Dendritic cell treated with granulocyte-macrophage colony-stimulating factor and Interleukin-4, amounts not matched to agents 40 ng/mL and 50 ng/mL, for 4 days (primary cell): Measurements from ENCODE around the gene C11orf52.

ENCODE experiments used
- H3K27ac Mint-ChIP-seq: one replicate; pipeline ENCODE4 v1.8.0; 2022; ENCODE audit warnings: mild to moderate bottlenecking, mixed read lengths
- H3K27me3 Mint-ChIP-seq: one replicate; pipeline ENCODE4 v1.8.0; 2022; ENCODE audit warnings: mild to moderate bottlenecking, mixed read lengths
- H3K36me3 Mint-ChIP-seq: one replicate; pipeline ENCODE4 v1.8.0; 2022; ENCODE audit warnings: low read depth, mixed read lengths
- H3K4me1 Mint-ChIP-seq: one replicate; pipeline ENCODE4 v1.8.0; 2022; ENCODE audit warnings: low read depth, mixed read lengths
- H3K4me3 Mint-ChIP-seq: one replicate; pipeline ENCODE4 v1.8.0; 2022; ENCODE audit warnings: mild to moderate bottlenecking, moderate library complexity, mixed read lengths
- H3K9me3 Mint-ChIP-seq: one replicate; pipeline ENCODE4 v1.8.0; 2022; ENCODE audit warnings: mixed read lengths
- intact Hi-C: fragments of 100-400 bp; cut with micrococcal nuclease; formaldehyde crosslinking; loops from one replicate; pipeline ENCODE4 v1.15.0; 2022

The C11orf52 gene

DNA sequence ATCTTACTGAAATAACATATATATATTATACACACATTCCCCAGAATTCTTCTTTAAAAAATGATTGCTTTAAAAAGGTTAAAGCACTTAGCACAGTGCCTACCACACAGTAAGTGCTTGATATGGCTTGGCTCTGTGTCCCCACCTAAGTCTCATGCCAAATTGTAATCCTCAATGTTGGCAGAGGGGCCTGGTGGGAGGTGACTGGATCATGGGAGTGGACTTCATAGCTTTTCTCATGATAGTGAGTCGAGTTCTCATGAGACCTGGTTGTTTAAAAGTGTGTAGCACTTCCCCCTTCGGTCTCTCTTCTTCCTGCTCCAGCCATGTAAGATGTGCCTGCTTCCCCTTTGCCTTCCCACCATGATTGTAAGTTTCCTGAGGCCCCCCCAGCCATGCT, 13.3 kb upstream of the C11orf52 start:
- intact Hi-C loops: no loop called here

DNA sequence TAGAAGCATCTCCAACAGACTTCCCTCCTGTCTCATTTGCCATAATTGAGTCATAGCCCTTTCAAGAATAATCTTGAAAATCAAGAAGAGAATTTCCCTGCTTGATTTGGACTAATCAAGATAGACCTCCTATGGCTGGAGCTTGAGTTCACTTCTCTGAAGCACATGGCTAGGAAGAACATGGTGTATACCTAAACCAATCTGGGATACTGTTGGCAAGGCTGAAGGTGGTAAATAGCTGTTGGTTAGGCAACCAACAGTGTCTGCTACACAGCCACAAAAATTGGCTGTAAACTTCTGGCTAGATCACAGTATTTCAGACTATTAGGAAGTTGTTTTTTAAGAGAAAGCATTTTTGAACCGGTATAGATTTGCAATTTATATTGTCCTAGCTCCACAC, 12.0 kb upstream of the C11orf52 start:
- Mint-ChIP-seq H3K9me3 (peaks cover 14% of the 10 kb centered on the region), H3K4me1 (no peaks in the 10 kb centered on the region), H3K4me3 (no peak overlapping the region), H3K27me3 (peaks cover 18% of the 10 kb centered on the region), H3K27ac (no peak overlapping the region), H3K36me3 (no peaks in the 10 kb centered on the region)
- intact Hi-C loops: no loop called here

More for the DNA sequence above, 13.3 kb upstream of the C11orf52 start:
- Mint-ChIP-seq H3K4me3 (no peak overlapping the region), H3K4me1 (no peaks in the 10 kb centered on the region), H3K27me3 (peaks cover 5% of the 10 kb centered on the region), H3K9me3 (peaks cover 14% of the 10 kb centered on the region), H3K27ac (no peak overlapping the region), H3K36me3 (no peaks in the 10 kb centered on the region)

GRCh38 chr11:111908639-111909305, 9.9 kb upstream of the C11orf52 start:
- intact Hi-C loops: no loop called here
- no peaks in the 10 kb centered on the region for H3K36me3 Mint-ChIP-seq
- H3K27ac Mint-ChIP-seq: no peak overlapping the region
- H3K27me3 Mint-ChIP-seq: peaks cover 39% of the 10 kb centered on the region
- H3K9me3 Mint-ChIP-seq: peaks cover 14% of the 10 kb centered on the region
- no peak overlapping the region for H3K4me3 Mint-ChIP-seq
- no peaks in the 10 kb centered on the region for H3K4me1 Mint-ChIP-seq

GRCh38 chr11:111909378-111909777, 9.3 kb upstream of the C11orf52 start:
- Mint-ChIP-seq H3K27ac (no peak overlapping the region), H3K9me3 (peaks cover 14% of the 10 kb centered on the region)

DNA sequence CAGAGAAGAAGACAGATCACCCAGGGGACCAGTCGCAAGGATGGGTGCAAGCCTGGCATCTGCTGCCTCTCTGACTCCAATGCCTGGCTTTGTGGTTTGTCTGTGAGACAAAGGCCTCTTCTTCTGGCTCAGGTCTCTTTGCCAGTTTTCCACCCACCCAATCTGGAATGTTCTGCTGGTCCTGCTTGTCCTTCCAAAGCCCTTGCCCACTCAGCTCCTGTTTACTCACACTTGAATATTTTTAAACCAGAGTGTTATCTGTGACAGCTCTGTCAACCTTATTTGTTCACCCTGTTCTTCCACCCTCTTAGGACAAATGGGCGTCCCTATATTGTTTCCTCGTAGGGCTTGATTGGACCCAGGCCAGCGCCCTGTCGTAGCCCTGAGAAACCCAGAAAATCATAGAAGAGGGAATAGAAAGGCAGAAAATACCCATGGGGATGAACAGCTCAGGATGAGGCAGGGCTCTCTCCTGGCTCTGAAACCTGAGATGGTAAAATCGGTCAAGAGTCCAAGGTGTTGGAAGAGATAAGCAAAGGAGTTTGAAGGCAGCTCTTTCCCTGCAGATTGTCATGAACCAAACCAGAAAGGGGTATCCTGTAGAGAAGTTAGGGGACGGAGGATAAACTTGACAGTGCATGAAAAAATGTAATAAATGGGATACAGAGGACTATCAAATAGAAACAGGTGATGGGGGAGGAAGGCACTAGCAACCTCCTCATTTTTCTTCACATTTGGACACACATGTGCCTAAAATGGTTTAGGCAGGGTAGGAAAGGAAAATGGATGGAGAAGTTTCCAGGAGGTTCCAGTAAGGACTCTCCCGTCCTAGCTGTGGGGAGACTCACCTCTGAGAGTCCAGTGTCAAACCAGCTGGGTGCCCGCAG, 7.8 kb upstream of the C11orf52 start:
- intact Hi-C loops: no loop called here
- Mint-ChIP-seq H3K4me1 (no peaks in the 10 kb centered on the region), H3K4me3 (no peak overlapping the region), H3K36me3 (no peaks in the 10 kb centered on the region), H3K9me3 (no peaks in the 10 kb centered on the region), H3K27ac (no peak overlapping the region), H3K27me3 (peaks cover 51% of the 10 kb centered on the region)

More at GRCh38 chr11:111909378-111909777, 9.3 kb upstream of the C11orf52 start:
- Mint-ChIP-seq H3K4me1 (no peaks in the 10 kb centered on the region), H3K27me3 (peaks cover 42% of the 10 kb centered on the region), H3K4me3 (no peak overlapping the region), H3K36me3 (no peaks in the 10 kb centered on the region)
- intact Hi-C loops: no loop called here

GRCh38 chr11:111911563-111912401, 6.9 kb upstream of the C11orf52 start, which contains the start of gene CRYAB:
Gene CRYAB, minus strand, starts transcription at chr11:111911770. Its CDS starts 46 bp downstream, at chr11:111911724.
- peaks cover 59% of the 10 kb centered on the region for H3K27me3 Mint-ChIP-seq
- H3K27ac Mint-ChIP-seq: no peak within 1 kb of the TSS
- H3K9me3 Mint-ChIP-seq: no peaks in the 10 kb centered on the region
- no peak within 1 kb of the TSS for H3K4me3 Mint-ChIP-seq
- intact Hi-C loops: no loop called here
- H3K36me3 Mint-ChIP-seq: no peaks in the 10 kb centered on the region
- no peaks in the 10 kb centered on the region for H3K4me1 Mint-ChIP-seq

DNA sequence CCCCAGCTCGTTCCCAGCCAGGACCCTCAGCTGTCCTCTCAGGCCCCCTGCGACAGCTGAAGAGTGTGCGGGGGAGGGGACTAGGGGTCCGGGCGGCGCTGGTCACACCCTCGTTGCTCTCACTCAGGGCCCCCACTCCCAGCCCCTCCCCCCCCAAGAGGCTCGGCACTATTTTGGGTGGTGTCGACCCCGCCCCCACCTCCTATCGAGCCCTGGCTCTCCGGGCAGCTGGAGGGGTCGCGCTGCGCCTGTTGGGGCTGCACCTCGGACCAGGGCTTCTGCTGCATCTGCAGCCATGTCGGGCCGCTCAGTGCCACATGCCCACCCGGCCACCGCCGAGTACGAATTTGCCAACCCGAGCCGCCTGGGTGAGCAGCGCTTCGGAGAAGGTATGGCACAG, 6.2 kb upstream of the C11orf52 start, which contains the start of gene HSPB2:
Gene HSPB2 (plus strand): TSS at position 200 of the 400 bp plus-strand sequence. CDS start 96 bp downstream, at position 296.
- H3K27me3 Mint-ChIP-seq: peaks cover 65% of the 10 kb centered on the region
- H3K4me1 Mint-ChIP-seq: no peaks in the 10 kb centered on the region
- H3K9me3 Mint-ChIP-seq: no peaks in the 10 kb centered on the region
- H3K4me3 Mint-ChIP-seq: no peak within 1 kb of the TSS
- H3K36me3 Mint-ChIP-seq: no peaks in the 10 kb centered on the region
- intact Hi-C loops: no loop called here
- no peak within 1 kb of the TSS for H3K27ac Mint-ChIP-seq

DNA sequence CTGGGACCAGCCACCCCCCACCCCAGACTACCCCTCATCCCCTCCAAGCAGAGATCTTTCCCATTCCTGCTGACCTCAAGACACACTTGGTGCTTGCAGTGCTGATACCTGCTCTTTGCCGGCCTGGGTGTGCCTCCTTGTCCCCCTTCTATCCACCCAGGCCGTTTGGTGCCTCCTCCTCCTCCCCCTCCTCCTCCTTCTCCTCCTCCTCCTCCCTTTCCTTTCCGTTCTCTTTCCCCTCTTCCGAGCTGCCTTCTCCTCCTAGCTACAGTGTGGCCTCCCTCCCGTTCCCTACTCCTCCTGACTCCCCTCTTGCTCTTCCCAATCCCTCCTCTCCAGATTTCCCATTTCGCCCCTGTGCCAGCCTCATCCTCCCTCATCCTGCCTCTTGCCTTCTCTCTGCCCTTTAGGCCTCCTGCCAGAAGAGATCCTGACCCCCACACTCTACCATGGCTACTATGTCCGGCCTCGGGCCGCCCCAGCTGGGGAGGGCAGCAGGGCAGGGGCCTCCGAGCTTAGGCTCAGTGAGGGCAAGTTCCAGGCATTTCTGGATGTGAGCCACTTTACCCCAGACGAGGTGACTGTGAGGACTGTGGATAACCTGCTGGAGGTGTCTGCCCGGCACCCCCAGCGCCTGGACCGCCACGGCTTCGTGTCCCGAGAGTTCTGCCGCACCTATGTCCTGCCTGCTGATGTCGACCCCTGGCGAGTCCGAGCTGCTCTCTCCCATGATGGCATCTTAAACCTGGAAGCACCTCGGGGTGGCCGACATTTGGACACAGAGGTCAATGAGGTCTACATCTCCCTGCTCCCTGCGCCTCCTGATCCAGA, 5.5 kb upstream of the C11orf52 start:
- Mint-ChIP-seq H3K9me3 (no peaks in the 10 kb centered on the region), H3K36me3 (no peaks in the 10 kb centered on the region), H3K27ac (no peak overlapping the region), H3K4me3 (no peak overlapping the region), H3K4me1 (no peaks in the 10 kb centered on the region), H3K27me3 (peaks cover 65% of the 10 kb centered on the region)
- intact Hi-C loops: no loop called here

DNA sequence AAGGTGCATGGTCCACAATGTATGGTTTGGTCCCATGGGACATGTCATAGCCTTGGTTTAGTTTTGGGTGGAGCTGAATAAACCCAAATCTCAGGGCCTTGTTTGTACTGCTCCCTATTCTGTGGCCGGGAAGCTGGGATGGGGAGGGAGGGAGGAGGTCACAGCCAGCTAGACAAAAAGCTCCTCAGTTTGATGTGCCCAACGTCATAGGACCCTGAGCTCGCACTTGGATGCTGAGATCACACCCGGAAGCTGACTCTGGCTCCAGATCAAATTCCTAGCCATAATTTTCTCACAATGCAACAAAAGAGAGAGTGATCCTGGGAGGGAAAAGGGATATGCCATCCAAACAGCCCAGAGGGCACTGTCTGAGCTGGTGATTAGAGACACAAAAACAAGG, 4.7 kb upstream of the C11orf52 start:
- H3K4me3 Mint-ChIP-seq: no peak overlapping the region
- H3K9me3 Mint-ChIP-seq: no peaks in the 10 kb centered on the region
- intact Hi-C loops: no loop called here
- H3K27ac Mint-ChIP-seq: no peak overlapping the region
- H3K4me1 Mint-ChIP-seq: no peaks in the 10 kb centered on the region
- H3K27me3 Mint-ChIP-seq: peaks cover 65% of the 10 kb centered on the region
- H3K36me3 Mint-ChIP-seq: no peaks in the 10 kb centered on the region

DNA sequence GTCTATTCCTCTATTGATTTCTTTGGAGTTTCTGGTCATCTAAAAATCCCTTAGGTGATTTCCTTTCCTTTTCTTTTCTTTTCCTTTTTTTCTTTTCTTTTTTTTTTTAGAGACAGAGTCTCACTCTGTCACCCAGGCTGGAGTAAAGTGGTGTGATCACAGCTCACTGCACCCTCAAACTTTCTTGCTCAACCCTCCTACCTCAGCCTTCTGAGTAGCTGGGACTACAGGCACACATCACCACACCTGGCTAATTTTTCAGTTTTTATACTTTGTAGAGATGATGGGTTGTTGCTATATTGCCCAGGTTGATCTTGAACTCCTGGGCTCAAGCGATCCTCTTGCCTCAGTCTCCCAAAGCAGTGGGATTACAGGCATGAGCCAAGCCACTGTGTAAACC, 1.9 kb upstream of the C11orf52 start:
- no peaks in the 10 kb centered on the region for H3K9me3 Mint-ChIP-seq
- no peak overlapping the region for H3K4me3 Mint-ChIP-seq
- no peaks in the 10 kb centered on the region for H3K4me1 Mint-ChIP-seq
- H3K27ac Mint-ChIP-seq: no peak overlapping the region
- intact Hi-C loops: no loop called here
- H3K36me3 Mint-ChIP-seq: no peaks in the 10 kb centered on the region
- H3K27me3 Mint-ChIP-seq: peaks cover 46% of the 10 kb centered on the region

DNA sequence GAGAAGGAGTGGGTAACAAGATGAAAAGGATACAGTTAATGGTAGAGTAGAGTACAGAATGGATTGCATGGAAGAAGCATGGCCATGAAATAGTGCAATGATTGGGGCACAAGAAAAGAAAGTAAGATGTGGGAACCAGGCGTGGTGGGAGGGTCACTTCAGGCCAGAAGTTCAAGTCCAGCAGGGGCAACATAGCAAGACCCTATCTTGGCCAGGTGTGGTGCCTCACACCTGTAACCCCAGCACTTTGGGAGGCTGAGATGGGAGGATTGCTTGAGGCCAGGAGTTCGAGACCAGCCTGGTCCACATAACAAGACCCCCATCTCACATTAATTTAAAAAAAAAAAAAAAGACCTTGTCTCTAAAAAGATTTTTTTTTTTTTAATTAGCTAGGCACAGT, 1.4 kb upstream of the C11orf52 start:
- H3K27ac Mint-ChIP-seq: no peak overlapping the region
- no peaks in the 10 kb centered on the region for H3K9me3 Mint-ChIP-seq
- H3K4me1 Mint-ChIP-seq: no peaks in the 10 kb centered on the region
- intact Hi-C loops: no loop called here
- H3K36me3 Mint-ChIP-seq: no peaks in the 10 kb centered on the region
- H3K4me3 Mint-ChIP-seq: no peak overlapping the region
- peaks cover 40% of the 10 kb centered on the region for H3K27me3 Mint-ChIP-seq

GRCh38 chr11:111917788-111918187, 925 bp upstream of the C11orf52 start:
- H3K4me3 Mint-ChIP-seq: no peak overlapping the region
- intact Hi-C loops: no loop called here
- peaks cover 35% of the 10 kb centered on the region for H3K27me3 Mint-ChIP-seq
- no peaks in the 10 kb centered on the region for H3K9me3 Mint-ChIP-seq
- no peaks in the 10 kb centered on the region for H3K4me1 Mint-ChIP-seq
- no peak overlapping the region for H3K27ac Mint-ChIP-seq
- H3K36me3 Mint-ChIP-seq: no peaks in the 10 kb centered on the region

GRCh38 chr11:111920908-111921307, 2.2 kb downstream of the C11orf52 start:
- Mint-ChIP-seq H3K27ac (no peak overlapping the region), H3K36me3 (no peaks in the 10 kb centered on the region), H3K27me3 (peaks cover 14% of the 10 kb centered on the region), H3K4me1 (peaks cover 3% of the 10 kb centered on the region), H3K9me3 (no peaks in the 10 kb centered on the region), H3K4me3 (no peak overlapping the region)
- intact Hi-C loops: no loop called here
